PC-3 (cell line): ENCODE data around the gene TPST2. TPM values are rescaled to one million over a fixed set of nuclear protein-coding genes. Genes with fewer than 3 reads are reported as not detected.

Experiments
- ATAC-seq: fragments of 200-7000 bp; cut with Tn5 transposase; 2 replicates; pipeline ENCODE4 v1.9.1; 2020; ENCODE audit warnings: mild to moderate bottlenecking, moderate library complexity
- BruUV-seq: library from RNA; stranded (reverse); fragments of 400-500 nt; replicated peaks from 2 replicates; lab custom pipeline; 2021; lab: Mats Ljungman, UMichigan
- CTCF ChIA-PET: fragments of 300-600 bp; sonication (Branson Sonifier 250); formaldehyde crosslinking; loops from one replicate; lab custom pipeline; 2022; ENCODE audit warnings: antibody characterized with exemption; lab: Charles Lee
- POLR2A ChIA-PET: fragments of 300-600 bp; sonication (Branson Sonifier 250); formaldehyde crosslinking; loops from one replicate; lab custom pipeline; 2022; ENCODE audit warnings: antibody characterized with exemption; ENCODE audit not compliant: unreplicated experiment; lab: Charles Lee
- DNase-seq: peaks from one replicate; pipeline ENCODE4 v3.0.0-alpha.2; 2015
- H2AFZ ChIP-seq: fragments of 300-600 bp; sonication (generic); 2 replicates; pipeline ENCODE4 v1.6.0; 2016; ENCODE audit warnings: antibody characterized with exemption, low read length
- H3F3A ChIP-seq: fragments of 300-600 bp; sonication (generic); one replicate; pipeline ENCODE4 v1.6.0; 2017; ENCODE audit warnings: antibody characterized with exemption, low read length, control low read depth, mild to moderate bottlenecking; ENCODE audit not compliant: unreplicated experiment
- H3K27ac ChIP-seq: fragments of 300-600 bp; sonication (generic); 2 replicates; pipeline ENCODE4 v1.5.1; 2016; ENCODE audit warnings: mild to moderate bottlenecking, low read length
- H3K27me3 ChIP-seq: fragments of 300-600 bp; sonication (generic); 2 replicates; pipeline ENCODE4 v1.6.1; 2016; ENCODE audit warnings: low read length, mixed read lengths
- H3K36me3 ChIP-seq: fragments of 300-600 bp; sonication (generic); 2 replicates; pipeline ENCODE4 v1.6.1; 2016; ENCODE audit warnings: low read depth, mixed run types, low read length, mixed read lengths
- H3K4me1 ChIP-seq: fragments of 300-600 bp; sonication (generic); 2 replicates; pipeline ENCODE4 v1.5.1; 2016; ENCODE audit warnings: low read length; ENCODE audit not compliant: insufficient read depth
- H3K4me2 ChIP-seq: fragments of 300-600 bp; sonication (generic); 2 replicates; pipeline ENCODE4 v1.6.0; 2016; ENCODE audit warnings: low read length
- H3K4me3 ChIP-seq: fragments of 300-600 bp; sonication (generic); 2 replicates; pipeline ENCODE4 v1.5.1; 2016; ENCODE audit warnings: mild to moderate bottlenecking, low read length, mixed read lengths
- H3K79me2 ChIP-seq: fragments of 300-600 bp; sonication (generic); 2 replicates; pipeline ENCODE4 v1.6.1; 2017; ENCODE audit warnings: low read length, mixed read lengths
- H3K9ac ChIP-seq: fragments of 300-600 bp; sonication (generic); 2 replicates; pipeline ENCODE4 v1.6.0; 2016; ENCODE audit warnings: mild to moderate bottlenecking, low read length
- H3K9me2 ChIP-seq: fragments of 300-600 bp; sonication (generic); replicated peaks from 2 replicates; pipeline ENCODE4 v1.6.1; 2016; ENCODE audit warnings: mixed run types, low read length, mixed read lengths
- H3K9me3 ChIP-seq: fragments of 300-600 bp; sonication (generic); 2 replicates; pipeline ENCODE4 v1.6.1; 2016; ENCODE audit warnings: low read length, mixed read lengths
- H4K20me1 ChIP-seq: fragments of 300-600 bp; sonication (generic); 2 replicates; pipeline ENCODE4 v1.6.1; 2016; ENCODE audit warnings: low read length, mixed read lengths
- EZH2 ChIP-seq: fragments of 300-600 bp; sonication (generic); IDR thresholded peaks from one replicate; pipeline ENCODE4 v1.6.1; 2017; ENCODE audit warnings: antibody characterized with exemption, mild to moderate bottlenecking, low read length; ENCODE audit not compliant: unreplicated experiment
- EZH2phosphoT487 ChIP-seq: fragments of 300-600 bp; sonication (generic); IDR thresholded peaks from 2 replicates; pipeline ENCODE4 v1.6.1; 2018; ENCODE audit warnings: mild to moderate bottlenecking, antibody characterized with exemption, low read length, borderline replicate concordance
- intact Hi-C: fragments of 100-400 bp; cut with micrococcal nuclease; formaldehyde crosslinking; loops from 2 replicates; pipeline ENCODE4 v1.9.0; 2023
- total RNA-seq: library from RNA; depleted of rRNA; stranded (reverse); fragments of >200 nt; gene quantifications from 2 replicates; pipeline ENCODE4 v1.2.3, GENCODE V29; 2014
- TF ChIP-seq, protein P1 (sequence below): fragments of 300-600 bp; sonication (generic); conservative IDR thresholded peaks from 2 replicates; pipeline ENCODE4 v1.5.1; 2017; ENCODE audit warnings: antibody characterized with exemption, low read depth, mild to moderate bottlenecking, low read length

Gene TPST2
- total RNA-seq, 1 experiment from 2014 or later, result 8.1 TPM

DNA sequence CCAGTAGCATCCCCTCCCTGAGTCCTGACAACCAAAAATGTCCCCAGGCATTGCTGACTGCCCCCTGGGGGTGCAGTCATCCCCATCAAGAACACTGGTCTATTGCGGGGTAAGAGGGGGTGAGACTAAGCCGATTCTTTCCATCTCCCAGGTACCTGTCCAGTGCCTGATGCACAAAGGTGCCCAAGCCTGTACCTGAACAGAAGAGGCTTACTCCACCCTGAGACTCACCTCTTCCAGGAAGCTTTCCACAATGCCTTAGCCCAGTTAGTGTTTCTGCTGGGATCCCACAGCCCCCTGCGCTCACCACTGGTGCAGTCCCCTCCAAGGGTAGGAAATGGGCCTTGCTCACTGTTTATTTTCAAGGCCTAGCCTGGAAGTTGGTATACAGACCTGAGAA is 22.9 kb downstream of the TPST2 start:
- DNase-seq (no peak), ATAC-seq (no peak)
- Histone ChIP-seq H3K27ac (no peak overlapping the region), H3K27me3 (no peaks in the 10 kb centered on the region), H3K4me2 (no peak overlapping the region), H4K20me1 (no peaks in the 10 kb centered on the region), H3K9me2 (no peaks in the 10 kb centered on the region), H3K79me2 (no peaks in the 10 kb centered on the region), H3K4me3 (no peak overlapping the region), H3K4me1 (no peaks in the 10 kb centered on the region), H3F3A (no peaks in the 10 kb centered on the region), H2AFZ (no peak overlapping the region), H3K9ac (no peak overlapping the region), H3K36me3 (no peaks in the 10 kb centered on the region), H3K9me3 (no peaks in the 10 kb centered on the region)
- ChIA-PET POLR2A (no interaction called here), CTCF (no interaction called here)
- intact Hi-C loops, result no loop called here
- BruUV-seq, result no TSS peak
- TF ChIP-seq, protein P1, sequence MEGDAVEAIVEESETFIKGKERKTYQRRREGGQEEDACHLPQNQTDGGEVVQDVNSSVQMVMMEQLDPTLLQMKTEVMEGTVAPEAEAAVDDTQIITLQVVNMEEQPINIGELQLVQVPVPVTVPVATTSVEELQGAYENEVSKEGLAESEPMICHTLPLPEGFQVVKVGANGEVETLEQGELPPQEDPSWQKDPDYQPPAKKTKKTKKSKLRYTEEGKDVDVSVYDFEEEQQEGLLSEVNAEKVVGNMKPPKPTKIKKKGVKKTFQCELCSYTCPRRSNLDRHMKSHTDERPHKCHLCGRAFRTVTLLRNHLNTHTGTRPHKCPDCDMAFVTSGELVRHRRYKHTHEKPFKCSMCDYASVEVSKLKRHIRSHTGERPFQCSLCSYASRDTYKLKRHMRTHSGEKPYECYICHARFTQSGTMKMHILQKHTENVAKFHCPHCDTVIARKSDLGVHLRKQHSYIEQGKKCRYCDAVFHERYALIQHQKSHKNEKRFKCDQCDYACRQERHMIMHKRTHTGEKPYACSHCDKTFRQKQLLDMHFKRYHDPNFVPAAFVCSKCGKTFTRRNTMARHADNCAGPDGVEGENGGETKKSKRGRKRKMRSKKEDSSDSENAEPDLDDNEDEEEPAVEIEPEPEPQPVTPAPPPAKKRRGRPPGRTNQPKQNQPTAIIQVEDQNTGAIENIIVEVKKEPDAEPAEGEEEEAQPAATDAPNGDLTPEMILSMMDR, result no peak
- TF ChIP-seq EZH2 (no peak), EZH2phosphoT487 (no peak)

DNA sequence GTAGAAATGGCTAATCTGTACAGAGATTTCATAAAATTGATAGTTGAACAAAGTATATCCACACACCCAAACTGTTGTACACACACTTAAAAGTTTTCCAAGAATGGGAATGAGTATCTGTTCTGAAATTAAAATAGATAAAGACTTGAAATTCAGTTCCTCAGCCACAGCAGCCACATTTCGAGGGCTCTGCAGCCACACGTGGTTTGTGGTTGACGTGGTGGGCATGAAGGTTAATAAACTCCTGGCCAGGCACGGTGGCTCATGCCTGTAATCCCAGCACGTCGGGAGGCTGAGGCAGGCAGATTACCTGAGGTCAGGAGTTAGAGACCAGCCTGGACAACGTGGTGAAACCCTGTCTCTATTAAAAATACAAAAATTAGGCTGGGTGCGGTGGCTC is 24.0 kb downstream of the TPST2 start:
- intact Hi-C loops, result no loop called here
- Histone ChIP-seq H3K79me2 (no peaks in the 10 kb centered on the region), H3K9ac (no peak overlapping the region), H3K4me1 (no peaks in the 10 kb centered on the region), H3F3A (no peaks in the 10 kb centered on the region), H3K9me3 (no peaks in the 10 kb centered on the region), H2AFZ (no peak overlapping the region), H3K27me3 (no peaks in the 10 kb centered on the region), H4K20me1 (no peaks in the 10 kb centered on the region), H3K4me2 (no peak overlapping the region), H3K4me3 (no peak overlapping the region), H3K36me3 (no peaks in the 10 kb centered on the region), H3K27ac (no peak overlapping the region), H3K9me2 (no peaks in the 10 kb centered on the region)
- ChIA-PET CTCF (no interaction called here), POLR2A (no interaction called here)
- TF ChIP-seq EZH2phosphoT487, result no peak
- no peak for TF ChIP-seq EZH2
- TF ChIP-seq, protein P1, result no peak
- BruUV-seq, result no TSS peak
- DNase-seq (no peak), ATAC-seq (no peak)

DNA sequence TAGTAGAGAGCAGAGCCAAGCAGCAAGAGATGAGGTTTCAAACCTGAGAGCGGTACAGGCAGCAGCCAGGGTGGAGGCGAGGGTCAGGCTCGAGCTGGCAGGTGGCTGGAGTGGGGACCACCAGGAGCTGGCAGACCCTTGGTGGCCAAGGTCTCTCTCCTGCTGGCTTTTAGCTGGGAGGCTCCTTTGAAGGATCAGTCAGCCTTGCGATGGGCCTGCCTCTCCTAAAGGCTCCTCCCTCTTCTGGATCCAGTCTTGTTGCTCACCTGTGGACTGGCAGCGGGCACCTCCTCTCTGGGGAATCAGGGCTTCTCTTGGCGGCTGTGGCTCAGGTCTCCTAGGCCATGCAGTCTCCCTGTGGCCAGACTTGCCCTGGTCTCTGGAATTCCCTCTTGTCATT is 24.8 kb downstream of the TPST2 start:
- Histone ChIP-seq H2AFZ (no peak overlapping the region), H3K4me2 (no peak overlapping the region), H3K9ac (no peak overlapping the region), H3K9me3 (no peaks in the 10 kb centered on the region), H3K36me3 (no peaks in the 10 kb centered on the region), H3K9me2 (no peaks in the 10 kb centered on the region), H3K79me2 (no peaks in the 10 kb centered on the region), H3K4me3 (no peak overlapping the region), H3F3A (no peaks in the 10 kb centered on the region), H3K27me3 (no peaks in the 10 kb centered on the region), H3K4me1 (no peaks in the 10 kb centered on the region), H3K27ac (no peak overlapping the region), H4K20me1 (no peaks in the 10 kb centered on the region)
- BruUV-seq, result no TSS peak
- no peak for DNase-seq
- TF ChIP-seq EZH2 (no peak), EZH2phosphoT487 (no peak)
- TF ChIP-seq, protein P1, result no peak
- POLR2A ChIA-PET, result no interaction called here
- no peak for ATAC-seq
- CTCF ChIA-PET, result interaction anchor here (0.6 kb wide), 1 partner anchor 76 kb away, joined by 8 read pairs; no protein-coding TSS in a partner anchor
- intact Hi-C loops, result no loop called here
